OCI-LY7 (cell line): Measurements from ENCODE around the gene NUDT7.

Source experiments
- CTCF ChIP-seq: fragments of 200-600 bp; sonication (generic); conservative IDR thresholded peaks from 2 replicates; pipeline ENCODE4 v1.5.1; 2014; ENCODE audit warnings: mild to moderate bottlenecking, antibody characterized with exemption, low read length, moderate library complexity, mixed read lengths
- EZH2phosphoT487 ChIP-seq: fragments of 200-600 bp; sonication (generic); IDR thresholded peaks from 2 replicates; pipeline ENCODE4 v1.6.1; 2018; ENCODE audit warnings: low read depth, borderline replicate concordance, mild to moderate bottlenecking, mixed run types, antibody characterized with exemption, low read length, moderate library complexity, mixed read lengths

GRCh38 chr16:77738706-77739558, 16.6 kb downstream of the NUDT7 start:
- TF ChIP-seq CTCF: no peak
- no peak for TF ChIP-seq EZH2phosphoT487
